HG02610 (cell line): ENCODE results near the gene POTEB3.
"Not testable (repeated sequence)": the region's sequence is repeated elsewhere in the genome, so short reads cannot be mapped to it uniquely, and the experiment has no call there.

Source experiments
- ATAC-seq: cut with Tn5 transposase; IDR thresholded peaks from one replicate; pipeline ENCODE4 v1.9.1; 2021; ENCODE audit warnings: mild to moderate bottlenecking, moderate library complexity; ENCODE audit not compliant: unreplicated experiment

Gene POTEB3

GRCh38 chr15:21440399-21440798, at the start of gene POTEB3:
Gene POTEB3, minus strand, starts transcription at chr15:21440499. Its CDS starts 488 bp downstream, at chr15:21440011.
- not testable (repeated sequence) for ATAC-seq

- not testable (repeated sequence) for ATAC-seq
Observed at GRCh38 chr15:21453683-21454082, 13.4 kb upstream of the POTEB3 start.

GRCh38 chr15:21451920-21452563, 11.7 kb upstream of the POTEB3 start:
- ATAC-seq = not testable (repeated sequence)

- not testable (repeated sequence) for ATAC-seq
Observed at GRCh38 chr15:21451487-21451886, 11.2 kb upstream of the POTEB3 start.

- not testable (repeated sequence) for ATAC-seq
Observed at GRCh38 chr15:21407366-21407765, 32.9 kb downstream of the POTEB3 start.

GRCh38 chr15:21401531-21401930, 38.8 kb downstream of the POTEB3 start:
- not testable (repeated sequence) for ATAC-seq

- not testable (repeated sequence) for ATAC-seq
Observed at GRCh38 chr15:21399111-21399510, 41.2 kb downstream of the POTEB3 start.

GRCh38 chr15:21398511-21398910, 41.8 kb downstream of the POTEB3 start:
- not testable (repeated sequence) for ATAC-seq

- ATAC-seq = not testable (repeated sequence)
Observed at GRCh38 chr15:21397656-21398055, 42.6 kb downstream of the POTEB3 start.

GRCh38 chr15:21397186-21397585, 43.1 kb downstream of the POTEB3 start:
- ATAC-seq = not testable (repeated sequence)

GRCh38 chr15:21385961-21386360, 54.3 kb downstream of the POTEB3 start:
- not testable (repeated sequence) for ATAC-seq

GRCh38 chr15:21383866-21384485, 56.3 kb downstream of the POTEB3 start:
- not testable (repeated sequence) for ATAC-seq

- not testable (repeated sequence) for ATAC-seq
Observed at GRCh38 chr15:21373682-21374081, 66.6 kb downstream of the POTEB3 start.

GRCh38 chr15:21369177-21369576, 71.1 kb downstream of the POTEB3 start:
- ATAC-seq = not testable (repeated sequence)

- not testable (repeated sequence) for ATAC-seq
Observed at GRCh38 chr15:21368625-21369024, 71.7 kb downstream of the POTEB3 start.
